MM.1S (cell line): ENCODE results near the gene FAHD2B.
"Not testable (repeated sequence)": the region's sequence is repeated elsewhere in the genome, so short reads cannot be mapped to it uniquely, and the experiment has no call there.

Source experiments
- EZH2 ChIP-seq: fragments of 300-600 bp; sonication (generic); optimal IDR thresholded peaks from 2 replicates; pipeline ENCODE3; 2017; ENCODE audit warnings: low read depth, mild to moderate bottlenecking, antibody characterized with exemption, low read length, mixed read lengths
- TF ChIP-seq, protein P1 (sequence below): fragments of 300-600 bp; sonication (generic); IDR thresholded peaks from 2 replicates; pipeline ENCODE4 v1.5.1; 2016; ENCODE audit warnings: antibody characterized with exemption, low read length, mixed read lengths

DNA sequence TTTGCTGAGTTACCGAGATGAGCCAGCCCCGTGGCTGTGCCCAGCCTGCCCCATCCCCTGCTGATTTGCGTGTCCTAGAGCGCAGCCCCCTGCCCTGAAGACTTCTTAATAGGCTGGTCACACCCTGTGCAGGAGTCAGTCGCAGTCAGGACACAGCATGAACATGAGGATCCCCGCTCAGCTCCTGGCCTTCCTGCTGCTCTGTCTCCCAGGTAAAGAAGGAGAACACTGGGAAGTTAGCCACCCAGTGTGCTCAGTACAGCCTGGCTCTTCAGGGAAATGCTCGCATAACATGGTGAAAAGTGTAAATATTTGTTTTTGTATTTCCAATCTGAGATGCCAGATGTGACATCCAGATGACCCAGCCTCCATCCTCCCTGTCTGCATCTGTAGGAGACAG is 34.9 kb downstream of the FAHD2B start:
- TF ChIP-seq, protein P1, sequence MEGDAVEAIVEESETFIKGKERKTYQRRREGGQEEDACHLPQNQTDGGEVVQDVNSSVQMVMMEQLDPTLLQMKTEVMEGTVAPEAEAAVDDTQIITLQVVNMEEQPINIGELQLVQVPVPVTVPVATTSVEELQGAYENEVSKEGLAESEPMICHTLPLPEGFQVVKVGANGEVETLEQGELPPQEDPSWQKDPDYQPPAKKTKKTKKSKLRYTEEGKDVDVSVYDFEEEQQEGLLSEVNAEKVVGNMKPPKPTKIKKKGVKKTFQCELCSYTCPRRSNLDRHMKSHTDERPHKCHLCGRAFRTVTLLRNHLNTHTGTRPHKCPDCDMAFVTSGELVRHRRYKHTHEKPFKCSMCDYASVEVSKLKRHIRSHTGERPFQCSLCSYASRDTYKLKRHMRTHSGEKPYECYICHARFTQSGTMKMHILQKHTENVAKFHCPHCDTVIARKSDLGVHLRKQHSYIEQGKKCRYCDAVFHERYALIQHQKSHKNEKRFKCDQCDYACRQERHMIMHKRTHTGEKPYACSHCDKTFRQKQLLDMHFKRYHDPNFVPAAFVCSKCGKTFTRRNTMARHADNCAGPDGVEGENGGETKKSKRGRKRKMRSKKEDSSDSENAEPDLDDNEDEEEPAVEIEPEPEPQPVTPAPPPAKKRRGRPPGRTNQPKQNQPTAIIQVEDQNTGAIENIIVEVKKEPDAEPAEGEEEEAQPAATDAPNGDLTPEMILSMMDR, result not testable (repeated sequence)
- not testable (repeated sequence) for TF ChIP-seq EZH2
